ENCODE measurements around the gene RMND5A. TPM values are rescaled to one million over a fixed set of nuclear protein-coding genes. Genes with fewer than 3 reads are reported as not detected.

Gene RMND5A
- total RNA-seq, 1 donor from 2014 or later: 23.1 TPM

Other genes with a start within 250 kb of the RMND5A start
- gene CHMP3, start 156.8 kb upstream of the RMND5A start, total RNA-seq: 157 TPM
- gene RNF103, start 96.4 kb upstream of the RMND5A start, total RNA-seq: 27.6 TPM
- 10.9 TPM for gene CD8A, start 70.6 kb downstream of the RMND5A start, total RNA-seq
- 3.5 TPM for gene CD8B, start 141.6 kb downstream of the RMND5A start, total RNA-seq
- gene RGPD1, start 221.8 kb downstream of the RMND5A start, total RNA-seq: 2.5 TPM